HCT116 (cell line): ENCODE results near the gene MED31. TPM values are rescaled to one million over a fixed set of nuclear protein-coding genes. Genes with fewer than 3 reads are reported as not detected.
A peak's percentile ranks its signal among the peaks of the same experiment; 100 is the strongest.

Experiments
- ATAC-seq: fragments of 200-7000 bp; cut with Tn5 transposase; 2 replicates; pipeline ENCODE4 v1.9.1; 2020; ENCODE audit warnings: mild to moderate bottlenecking, moderate library complexity
- BruUV-seq: library from RNA; stranded (reverse); fragments of 400-500 nt; replicated peaks from 2 replicates; lab custom pipeline; 2021; lab: Mats Ljungman, UMichigan
- CTCF ChIA-PET: fragments of 300-600 bp; sonication (Branson Sonifier 250); formaldehyde crosslinking; loops from one replicate; lab custom pipeline; 2021; ENCODE audit warnings: antibody characterized with exemption; lab: Charles Lee
- POLR2A ChIA-PET: fragments of 300-600, 350-600 bp; sonication (Branson Sonifier 250); formaldehyde crosslinking; loops from one replicate; lab custom pipeline; 2021; ENCODE audit warnings: antibody characterized with exemption; lab: Charles Lee
- RAD21 ChIA-PET, 2 experiments: fragments of 300-600 bp; sonication (Branson Sonifier 250); formaldehyde crosslinking; loops; one replicate each; lab custom pipeline; 2023; ENCODE audit warnings: low total read pairs in 2 of 2; ENCODE audit not compliant: uncharacterized antibody in 2 of 2, unreplicated experiment in 2 of 2, low non-redundant PET in 1 of 2; lab: Charles Lee
- DNase-seq: peaks from one replicate; pipeline ENCODE4 v3.0.0-alpha.2; 2010; ENCODE audit warnings: low read depth, low spot score
- H2AFZ ChIP-seq: fragments of 200-600 bp; shearing (Covaris generic), sonication (generic); 2 replicates; pipeline ENCODE4 v1.6.1; 2017; ENCODE audit warnings: low read depth, mixed run types, mixed read lengths, antibody characterized with exemption, low read length; ENCODE audit not compliant: poor library complexity, severe bottlenecking
- H3K27ac ChIP-seq: 2 replicates; pipeline ENCODE4 v1.5.1; 2012; ENCODE audit warnings: low read depth, low read length
- H3K27me3 ChIP-seq: fragments of 200-600 bp; sonication (generic); 2 replicates; pipeline ENCODE4 v1.6.1; 2016; ENCODE audit warnings: mixed run types, low read length, mixed read lengths; ENCODE audit not compliant: insufficient read depth
- H3K36me3 ChIP-seq, 2 experiments: fragments of 200-500 bp in 1 of 2; fragments of 200-600 bp in 1 of 2; sonication (Bioruptor generic) in 1 of 2; sonication (generic) in 1 of 2; 2 replicates each; pipeline versions ENCODE4 v1.5.1 to v1.6.1; 2014 to 2016; ENCODE audit warnings: low read length in 2 of 2, inconsistent platforms in 1 of 2, mixed read lengths in 1 of 2, mixed run types in 1 of 2; ENCODE audit not compliant: insufficient read depth in 2 of 2, control insufficient read depth in 1 of 2
- H3K4me1 ChIP-seq, 2 experiments: fragments of 200-600 bp in 1 of 2; sonication (generic) in 1 of 2; 2 replicates each; pipeline versions ENCODE4 v1.5.1 to v1.6.1; 2012 to 2017; ENCODE audit warnings: low read length in 2 of 2, inconsistent platforms in 1 of 2, mild to moderate bottlenecking in 1 of 2, mixed read lengths in 1 of 2, mixed run types in 1 of 2, moderate library complexity in 1 of 2; ENCODE audit not compliant: insufficient read depth in 2 of 2, control insufficient read depth in 1 of 2
- H3K4me2 ChIP-seq: fragments of 200-600 bp; sonication (generic); 2 replicates; pipeline ENCODE4 v1.6.1; 2017; ENCODE audit warnings: mixed run types, low read length, mixed read lengths
- H3K4me3 ChIP-seq, 2 experiments: fragments of 200-600 bp in 1 of 2; sonication (generic) in 1 of 2; replicated peaks in 1 of 2; 2 replicates each; pipeline ENCODE4 v1.5.1; 2011 to 2016; ENCODE audit warnings: low read length in 2 of 2, control low read depth in 1 of 2, low read depth in 1 of 2, mild to moderate bottlenecking in 1 of 2, mixed read lengths in 1 of 2, mixed run types in 1 of 2
- H3K79me2 ChIP-seq: fragments of 200-600 bp; sonication (generic); 2 replicates; pipeline ENCODE4 v1.6.1; 2017; ENCODE audit warnings: mild to moderate bottlenecking, mixed run types, low read length, moderate library complexity, mixed read lengths; ENCODE audit not compliant: insufficient read depth
- H3K9ac ChIP-seq: fragments of 200-600 bp; sonication (generic); 2 replicates; pipeline ENCODE4 v1.6.1; 2016; ENCODE audit warnings: low read length, mixed read lengths
- H3K9me2 ChIP-seq: fragments of 200-600 bp; sonication (generic), shearing (Covaris generic); 2 replicates; pipeline ENCODE4 v1.6.1; 2017; ENCODE audit warnings: mixed run types, mild to moderate bottlenecking, moderate library complexity; ENCODE audit not compliant: insufficient read depth
- H3K9me3 ChIP-seq, 2 experiments: fragments of 200-500 bp in 1 of 2; fragments of 200-600 bp in 1 of 2; sonication (Bioruptor generic) in 1 of 2; sonication (generic) in 1 of 2; 2 replicates each; pipeline ENCODE4 v1.6.1; 2014 to 2017; ENCODE audit warnings: low read length in 2 of 2, mixed read lengths in 2 of 2, inconsistent platforms in 1 of 2, low read depth in 1 of 2, mild to moderate bottlenecking in 1 of 2, mixed run types in 1 of 2, moderate library complexity in 1 of 2; ENCODE audit not compliant: control insufficient read depth in 1 of 2, insufficient read depth in 1 of 2
- H4K20me1 ChIP-seq: fragments of 200-600 bp; sonication (generic), shearing (Covaris generic); 2 replicates; pipeline ENCODE4 v1.6.1; 2017; ENCODE audit warnings: mixed run types, mild to moderate bottlenecking, moderate library complexity; ENCODE audit not compliant: insufficient read depth
- ATF3 ChIP-seq: IDR thresholded peaks from 2 replicates; pipeline ENCODE4 v1.6.1; 2012
- CBX3 ChIP-seq: IDR thresholded peaks from 2 replicates; pipeline ENCODE4 v1.6.1; 2012; ENCODE audit warnings: low read depth
- CTCF ChIP-seq, 3 experiments: fragments of 200-600 bp in 1 of 3; sonication (generic) in 1 of 3; IDR thresholded peaks in 2 of 3; conservative IDR thresholded peaks in 1 of 3; 2 replicates each; pipeline ENCODE4 v1.5.1; 2012 to 2017; ENCODE audit warnings: low read depth in 2 of 3, low read length in 2 of 3, antibody characterized with exemption in 1 of 3, borderline replicate concordance in 1 of 3, control low read depth in 1 of 3, mild to moderate bottlenecking in 1 of 3, mixed read lengths in 1 of 3, mixed run types in 1 of 3, moderate library complexity in 1 of 3; ENCODE audit not compliant: insufficient read depth in 1 of 3
- EGR1 ChIP-seq: IDR thresholded peaks from 2 replicates; pipeline ENCODE4 v1.6.1; 2012; ENCODE audit warnings: low read depth
- EZH2 ChIP-seq: fragments of 200-600 bp; sonication (generic); IDR thresholded peaks from 2 replicates; pipeline ENCODE4 v1.6.1; 2017; ENCODE audit warnings: antibody characterized with exemption, mixed run types
- EZH2phosphoT487 ChIP-seq: fragments of 200-600 bp; IDR thresholded peaks from 2 replicates; pipeline ENCODE4 v1.6.1; 2018; ENCODE audit warnings: antibody characterized with exemption, borderline replicate concordance
- RAD21 ChIP-seq: IDR thresholded peaks from 2 replicates; pipeline ENCODE4 v1.6.1; 2012; ENCODE audit warnings: low read depth, mild to moderate bottlenecking
- SIN3A ChIP-seq: IDR thresholded peaks from 2 replicates; pipeline ENCODE4 v1.6.1; 2012; ENCODE audit warnings: low read depth
- intact Hi-C: fragments of 100-400 bp; cut with micrococcal nuclease; formaldehyde crosslinking; loops from 2 replicates; pipeline ENCODE4 v1.10.0; 2022
- total RNA-seq: library from RNA; stranded (reverse); gene quantifications from one replicate; pipeline ENCODE4 v1.2.1, GENCODE V29; 2021; ENCODE audit not compliant: unreplicated experiment

MED31 gene
- total RNA-seq, 1 experiment from 2014 or later = 20.3 TPM

DNA sequence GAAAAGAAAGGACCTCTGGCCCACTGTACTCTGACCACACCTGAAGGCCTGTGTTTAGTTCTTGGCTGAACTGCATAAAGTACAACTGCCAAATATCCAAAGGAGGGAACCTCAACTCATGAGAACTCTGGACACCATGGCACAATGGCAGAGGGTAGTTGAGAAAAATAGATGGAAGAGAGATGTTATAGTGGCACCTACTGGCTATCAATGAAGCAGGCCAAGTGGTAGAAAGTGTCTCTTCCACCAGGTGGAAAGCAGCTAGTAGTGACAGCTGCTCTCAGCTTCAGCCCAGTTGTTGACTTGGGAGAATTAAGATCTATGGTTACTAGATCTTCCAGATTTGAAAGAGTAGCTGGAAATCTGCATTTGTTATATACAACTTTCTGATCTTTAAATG, 3.2 kb downstream of the MED31 start:
- intact Hi-C loops = loop anchor here (1.0 to 10.0 kb wide), 2 partner anchors 175 to 1063 kb away; partner anchors contain the start of gene NLRP1
- no peaks in the 10 kb centered on the region for H3K27me3 ChIP-seq
- no peak overlapping the region for H3K4me2 ChIP-seq
- H2AFZ ChIP-seq = no peak overlapping the region
- H3K4me1 ChIP-seq = peaks cover 11 to 19% of the 10 kb centered on the region in 2 experiments
- DNase-seq = no peak
- H3K9me2 ChIP-seq = no peaks in the 10 kb centered on the region
- RAD21 ChIA-PET = interaction anchor here (0.7 kb wide), 2 partner anchors 175 to 212 kb away, joined by 3 read pairs; no protein-coding TSS in a partner anchor
- CTCF ChIA-PET = interaction anchor here (0.6 to 1.0 kb wide), 7 partner anchors 13 to 212 kb away, joined by 3 to 19 read pairs (median 3); no protein-coding TSS in a partner anchor
- no peak for TF ChIP-seq CBX3
- TF ChIP-seq ATF3 = no peak
- no peak for TF ChIP-seq EZH2phosphoT487
- peak; percentile 66 for TF ChIP-seq RAD21
- no peak for TF ChIP-seq EGR1
- no peak for TF ChIP-seq SIN3A
- TF ChIP-seq CTCF (IDR thresholded peaks at IDR 0.05 in 2 of 3, conservative IDR thresholded peaks at IDR 0.05 in 1 of 3; ENCODE audit: borderline replicate concordance in 1 of 3, insufficient read depth in 1 of 3, low read depth in 2 of 3, low read length in 2 of 3) = peak in 2 of 3 experiments; percentile 51 to 62; a peak in 5 of 6 replicates
- TF ChIP-seq EZH2 = no peak
- H3K9ac ChIP-seq = no peak overlapping the region
- H3K79me2 ChIP-seq = peaks cover 80% of the 10 kb centered on the region
- peak; percentile 41 for ATAC-seq
- no peaks in the 10 kb centered on the region for H3K9me3 ChIP-seq
- no TSS peak for BruUV-seq
- no peak overlapping the region for H3K27ac ChIP-seq
- POLR2A ChIA-PET = no interaction called here
- H4K20me1 ChIP-seq = 0 out of 2 replicates have a peak, but pooled peaks cover 8% of the 10 kb centered on the region
- H3K4me3 ChIP-seq = no peak overlapping the region
- H3K36me3 ChIP-seq = peaks cover 37% of the 10 kb centered on the region in 2 experiments
